ENCODE data around the gene CIITA. TPM values are rescaled to one million over a fixed set of nuclear protein-coding genes. Genes with fewer than 3 reads are reported as not detected.

Gene CIITA
- total RNA-seq, 1 experiment from 2014 or later = 0.26 TPM

- TF ChIP-seq NR2C2 (CRISPR knock-in tag; IDR thresholded peaks at IDR 0.05) = no peak
- TF ChIP-seq ZNF317 (CRISPR knock-in tag; IDR thresholded peaks at IDR 0.05; ENCODE audit: borderline replicate concordance, low read depth) = no peak
- TF ChIP-seq FOXP1 (CRISPR knock-in tag; IDR thresholded peaks at IDR 0.05; ENCODE audit: borderline replicate concordance) = no peak
- TF ChIP-seq JUN (CRISPR knock-in tag; IDR thresholded peaks at IDR 0.05) = no peak
- no peak for TF ChIP-seq OVOL2 (CRISPR knock-in tag; IDR thresholded peaks at IDR 0.05; ENCODE audit: borderline replicate concordance)
- TF ChIP-seq USF2 (CRISPR knock-in tag; IDR thresholded peaks at IDR 0.05) = no peak
- TF ChIP-seq ZBTB43 (CRISPR knock-in tag; IDR thresholded peaks at IDR 0.05) = no peak
Measured at GRCh38 chr16:10881479-10882030, 4.6 kb downstream of the CIITA start (continued).

DNA sequence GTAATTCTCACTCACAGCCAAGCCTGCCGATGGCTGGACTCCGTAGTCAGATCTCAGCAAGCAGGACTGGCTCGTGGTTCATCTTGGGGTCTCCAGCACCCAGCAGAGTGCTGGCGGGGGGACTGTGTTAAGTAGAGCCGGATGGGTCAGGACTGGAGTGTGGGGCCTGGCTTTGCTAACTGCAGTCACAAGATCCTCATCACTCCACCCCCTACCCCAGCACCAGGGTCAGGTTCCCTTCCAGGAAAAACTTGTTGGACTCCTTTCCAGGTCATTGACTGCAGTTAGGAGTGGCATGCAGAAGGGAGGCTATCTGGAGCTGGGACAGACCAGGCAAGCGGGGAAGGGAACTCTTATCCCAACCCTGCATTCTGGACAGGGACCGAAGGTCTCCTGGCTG is 6.0 kb downstream of the CIITA start:
- Mint-ChIP-seq H3K4me1 (peaks cover 20% of the 10 kb centered on the region), H3K27me3 (ENCODE audit: low read depth) (peaks cover 29% of the 10 kb centered on the region), H3K9me3 (no peaks in the 10 kb centered on the region), H3K4me3 (no peak overlapping the region), H3K27ac (no peak overlapping the region), H3K36me3 (no peaks in the 10 kb centered on the region)
- peak; percentile 58 for ATAC-seq
- DNase-seq (ENCODE audit: low spot score) = no peak
- ChIA-PET CTCF (interaction anchor here (1.9 kb wide), 1 partner anchor 36 kb away, joined by 13 read pairs; no protein-coding TSS in a partner anchor), POLR2A (no interaction called here)
- TF ChIP-seq TEAD1 (CRISPR knock-in tag; IDR thresholded peaks at IDR 0.05) (no peak), GRHL2 (CRISPR knock-in tag; IDR thresholded peaks at IDR 0.05; ENCODE audit: insufficient replicate concordance, severe bottlenecking) (no peak), FOXK1 (CRISPR knock-in tag; IDR thresholded peaks at IDR 0.05) (no peak), PRDM15 (CRISPR knock-in tag; IDR thresholded peaks at IDR 0.05) (no peak), USF2 (CRISPR knock-in tag; IDR thresholded peaks at IDR 0.05) (no peak), NR1H2 (CRISPR knock-in tag; IDR thresholded peaks at IDR 0.05) (no peak), JAZF1 (CRISPR knock-in tag; IDR thresholded peaks at IDR 0.05) (no peak), ZNF425 (CRISPR knock-in tag; conservative IDR thresholded peaks at IDR 0.05) (no peak), E2F4 (CRISPR knock-in tag; IDR thresholded peaks at IDR 0.05; ENCODE audit: borderline replicate concordance, low read depth) (no peak), AFF4 (CRISPR knock-in tag; IDR thresholded peaks at IDR 0.05; ENCODE audit: borderline replicate concordance) (no peak)
- TF ChIP-seq, protein P1, sequence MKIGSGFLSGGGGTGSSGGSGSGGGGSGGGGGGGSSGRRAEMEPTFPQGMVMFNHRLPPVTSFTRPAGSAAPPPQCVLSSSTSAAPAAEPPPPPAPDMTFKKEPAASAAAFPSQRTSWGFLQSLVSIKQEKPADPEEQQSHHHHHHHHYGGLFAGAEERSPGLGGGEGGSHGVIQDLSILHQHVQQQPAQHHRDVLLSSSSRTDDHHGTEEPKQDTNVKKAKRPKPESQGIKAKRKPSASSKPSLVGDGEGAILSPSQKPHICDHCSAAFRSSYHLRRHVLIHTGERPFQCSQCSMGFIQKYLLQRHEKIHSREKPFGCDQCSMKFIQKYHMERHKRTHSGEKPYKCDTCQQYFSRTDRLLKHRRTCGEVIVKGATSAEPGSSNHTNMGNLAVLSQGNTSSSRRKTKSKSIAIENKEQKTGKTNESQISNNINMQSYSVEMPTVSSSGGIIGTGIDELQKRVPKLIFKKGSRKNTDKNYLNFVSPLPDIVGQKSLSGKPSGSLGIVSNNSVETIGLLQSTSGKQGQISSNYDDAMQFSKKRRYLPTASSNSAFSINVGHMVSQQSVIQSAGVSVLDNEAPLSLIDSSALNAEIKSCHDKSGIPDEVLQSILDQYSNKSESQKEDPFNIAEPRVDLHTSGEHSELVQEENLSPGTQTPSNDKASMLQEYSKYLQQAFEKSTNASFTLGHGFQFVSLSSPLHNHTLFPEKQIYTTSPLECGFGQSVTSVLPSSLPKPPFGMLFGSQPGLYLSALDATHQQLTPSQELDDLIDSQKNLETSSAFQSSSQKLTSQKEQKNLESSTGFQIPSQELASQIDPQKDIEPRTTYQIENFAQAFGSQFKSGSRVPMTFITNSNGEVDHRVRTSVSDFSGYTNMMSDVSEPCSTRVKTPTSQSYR (CRISPR knock-in tag; IDR thresholded peaks at IDR 0.05) = no peak
